Measurements from ENCODE around the gene CLEC2A.
"Not testable (repeated sequence)": the region's sequence is repeated elsewhere in the genome, so short reads cannot be mapped to it uniquely, and the experiment has no call there.

CLEC2A gene

GRCh38 chr12:9883175-9883574, 49.0 kb downstream of the CLEC2A start:
- no peak for FAIRE-seq
- no peak for DNase-seq (ENCODE audit: low spot score)

- no peak for FAIRE-seq
Observed at GRCh38 chr12:9881988-9882387, 50.2 kb downstream of the CLEC2A start.

GRCh38 chr12:9881246-9881645, 50.9 kb downstream of the CLEC2A start, which contains the start of gene KLRF2:
TSS of gene KLRF2 (plus strand) at chr12:9881489. CDS start at chr12:9881596, 107 bp downstream.
- FAIRE-seq, result no peak
- no peak for DNase-seq (ENCODE audit: low spot score)

More at GRCh38 chr12:9881988-9882387, 50.2 kb downstream of the CLEC2A start:
- DNase-seq (ENCODE audit: low spot score), result no peak

DNA sequence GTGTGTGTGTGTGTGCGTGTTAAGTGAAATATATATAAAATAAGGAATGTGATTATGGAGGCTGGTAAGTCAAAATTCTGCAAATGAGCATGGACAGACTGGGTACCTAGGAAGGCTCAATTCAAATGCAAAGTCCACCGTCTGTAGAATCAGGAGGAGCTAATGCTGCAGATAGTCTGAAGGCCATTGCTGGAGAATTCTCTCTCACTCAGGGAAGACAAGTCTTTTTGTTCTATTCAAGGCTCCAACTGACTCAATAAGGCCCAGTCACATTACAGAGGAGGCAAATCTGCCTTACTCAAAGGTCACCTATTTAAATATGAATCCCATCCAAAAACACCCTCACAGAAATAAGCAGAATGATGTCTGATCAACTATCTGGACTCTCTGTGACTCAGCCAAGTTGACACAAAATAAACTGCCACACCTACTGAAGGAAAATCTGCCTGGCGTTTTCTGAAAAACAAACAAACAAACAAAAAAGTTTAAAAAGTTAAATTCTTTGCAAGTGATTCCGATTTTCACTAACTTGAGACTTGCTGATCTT, 51.6 kb downstream of the CLEC2A start:
- no peak for DNase-seq (ENCODE audit: low spot score)

GRCh38 chr12:9876120-9876519, 56.0 kb downstream of the CLEC2A start:
- FAIRE-seq; DNase-seq (ENCODE audit: low spot score): not testable (repeated sequence)

More for the DNA sequence above, 51.6 kb downstream of the CLEC2A start:
- FAIRE-seq, result no peak

DNA sequence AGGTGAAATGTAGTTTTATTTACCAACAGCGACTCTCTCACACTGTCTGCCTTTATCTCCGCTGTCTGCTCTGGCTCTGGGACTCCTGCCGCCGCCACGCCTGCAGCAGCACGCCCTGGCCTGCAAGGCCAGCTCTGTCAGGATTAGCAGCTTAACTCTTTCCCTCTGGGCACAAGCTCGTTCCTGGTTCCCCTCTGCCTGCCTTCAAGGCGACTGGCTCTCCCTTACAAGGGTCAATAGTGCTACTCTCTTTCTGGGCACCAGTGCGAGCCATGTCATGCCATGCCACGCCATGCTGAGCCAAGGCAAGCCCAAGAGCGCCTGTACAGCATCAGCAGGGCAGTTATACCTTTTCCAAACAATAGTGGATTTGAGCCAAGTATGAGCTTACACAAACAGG, 59.4 kb downstream of the CLEC2A start:
- FAIRE-seq, result no peak

GRCh38 chr12:9872162-9872561, 60.0 kb downstream of the CLEC2A start:
- FAIRE-seq (no peak), DNase-seq (ENCODE audit: low spot score) (no peak)

More for the DNA sequence above, 59.4 kb downstream of the CLEC2A start:
- no peak for DNase-seq (ENCODE audit: low spot score)

DNA sequence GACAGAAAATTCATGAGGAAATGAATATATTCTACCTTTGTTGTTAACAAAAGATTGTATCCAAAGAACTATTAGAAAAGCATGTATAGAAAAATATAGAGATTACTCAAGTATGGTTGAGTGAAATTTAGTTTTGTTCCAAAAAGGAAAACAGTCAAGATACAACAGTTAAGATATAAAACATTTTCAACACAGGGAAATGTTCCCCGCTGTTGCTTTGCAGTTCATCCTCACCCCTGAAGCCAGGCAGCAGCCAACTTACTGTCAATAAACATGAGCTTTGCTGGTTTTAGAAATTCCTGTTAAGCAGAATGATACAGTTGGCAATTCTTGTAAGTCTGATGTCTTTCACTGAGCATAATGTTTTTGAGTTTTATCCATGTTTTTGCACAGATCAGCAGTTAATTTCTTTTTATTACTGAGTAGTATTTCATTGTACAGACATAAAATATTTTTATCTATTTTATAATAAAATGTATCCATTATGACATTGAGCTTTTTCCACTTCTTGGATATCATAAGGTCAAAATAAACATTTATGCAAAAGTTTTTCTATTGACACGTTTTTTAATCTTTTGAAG, 61.8 kb downstream of the CLEC2A start:
- FAIRE-seq (no peak), DNase-seq (ENCODE audit: low spot score) (no peak)

GRCh38 chr12:9869307-9870161, 62.6 kb downstream of the CLEC2A start, which contains the start of gene CLEC2B:
TSS of gene CLEC2B (minus strand) at chr12:9869354.
- peak; percentile 65 for FAIRE-seq
- DNase-seq (ENCODE audit: low spot score), result peak; percentile 47

DNA sequence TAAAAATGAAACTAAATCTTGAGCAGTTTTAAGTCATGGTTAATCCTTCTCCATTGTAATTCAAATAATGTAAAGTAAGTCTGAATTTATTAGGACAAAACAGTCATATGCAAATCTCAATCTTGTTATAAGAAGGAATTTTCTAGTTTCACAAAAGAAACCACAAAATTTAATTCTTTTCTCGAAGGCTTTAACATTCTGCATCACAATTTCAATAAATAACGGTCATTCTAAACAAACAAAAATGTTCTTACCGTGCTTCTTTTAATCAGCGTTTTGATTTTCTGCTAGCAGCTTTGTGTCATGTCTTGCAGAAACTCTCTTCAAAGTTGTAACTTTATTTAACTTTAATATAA, 63.2 kb downstream of the CLEC2A start:
- FAIRE-seq, result no peak
- no peak for DNase-seq (ENCODE audit: low spot score)

DNA sequence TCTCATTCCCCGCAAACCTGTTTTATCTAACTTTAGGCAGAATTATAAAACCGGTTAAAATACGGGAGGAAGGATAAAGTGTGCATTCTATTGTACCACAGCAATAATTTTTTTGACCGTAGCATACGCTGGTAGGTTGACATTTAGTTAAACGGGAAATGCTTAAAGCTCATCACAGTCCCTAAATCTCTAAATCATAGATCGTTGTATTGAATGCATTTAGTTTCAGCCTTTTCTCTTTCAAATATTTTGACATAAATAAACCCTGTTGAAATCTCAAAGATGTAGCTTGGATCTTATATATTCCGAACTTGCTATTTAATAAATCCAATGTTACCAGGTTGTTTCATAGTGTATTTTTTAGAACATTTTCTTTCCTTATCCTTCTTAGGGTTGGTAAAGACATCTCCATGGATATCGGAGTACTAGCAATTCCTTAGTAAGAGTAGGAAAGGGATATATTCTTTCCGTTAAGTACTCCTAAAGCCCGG, 63.8 kb downstream of the CLEC2A start:
- FAIRE-seq, result no peak
- DNase-seq (ENCODE audit: low spot score), result peak; percentile 24

DNA sequence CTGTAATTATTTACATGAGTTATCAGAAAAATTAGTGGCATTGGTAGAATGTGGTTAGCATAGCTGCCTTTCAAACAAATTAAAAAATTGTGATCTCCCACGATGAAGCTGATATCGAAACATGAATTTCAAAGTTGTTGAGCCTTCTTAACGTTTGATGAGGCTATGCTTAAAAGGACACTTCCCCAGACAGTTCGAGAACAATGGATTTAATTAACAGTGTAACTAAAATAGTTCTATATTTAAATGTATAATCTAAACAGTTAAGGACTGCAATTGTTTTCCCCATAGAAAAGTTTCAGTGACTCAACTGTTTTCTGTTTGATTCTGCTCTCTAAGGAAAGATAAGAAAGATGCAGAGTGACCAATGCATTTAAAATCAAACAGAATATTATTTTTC, 64.6 kb downstream of the CLEC2A start:
- FAIRE-seq, result no peak
- DNase-seq (ENCODE audit: low spot score), result no peak

DNA sequence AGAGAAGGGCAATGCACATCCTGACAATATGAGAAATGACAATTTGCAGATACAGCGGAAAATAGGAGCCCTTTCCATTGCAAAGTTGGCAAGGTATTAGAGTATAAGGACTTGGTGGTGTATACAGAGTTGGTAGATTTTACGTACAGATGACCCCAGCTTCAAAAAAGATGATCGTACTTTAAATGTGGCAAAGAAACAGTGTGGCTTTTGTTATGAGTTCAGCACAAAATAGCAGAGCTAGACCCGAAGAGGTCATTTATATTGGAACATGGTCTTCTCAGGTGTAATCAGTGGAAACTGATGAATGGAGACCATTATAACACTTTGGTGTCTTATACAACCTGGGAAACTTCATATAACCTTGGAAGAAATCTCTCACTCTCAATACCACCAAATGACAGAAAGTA, 65.3 kb downstream of the CLEC2A start:
- no peak for FAIRE-seq
- no peak for DNase-seq (ENCODE audit: low spot score)

DNA sequence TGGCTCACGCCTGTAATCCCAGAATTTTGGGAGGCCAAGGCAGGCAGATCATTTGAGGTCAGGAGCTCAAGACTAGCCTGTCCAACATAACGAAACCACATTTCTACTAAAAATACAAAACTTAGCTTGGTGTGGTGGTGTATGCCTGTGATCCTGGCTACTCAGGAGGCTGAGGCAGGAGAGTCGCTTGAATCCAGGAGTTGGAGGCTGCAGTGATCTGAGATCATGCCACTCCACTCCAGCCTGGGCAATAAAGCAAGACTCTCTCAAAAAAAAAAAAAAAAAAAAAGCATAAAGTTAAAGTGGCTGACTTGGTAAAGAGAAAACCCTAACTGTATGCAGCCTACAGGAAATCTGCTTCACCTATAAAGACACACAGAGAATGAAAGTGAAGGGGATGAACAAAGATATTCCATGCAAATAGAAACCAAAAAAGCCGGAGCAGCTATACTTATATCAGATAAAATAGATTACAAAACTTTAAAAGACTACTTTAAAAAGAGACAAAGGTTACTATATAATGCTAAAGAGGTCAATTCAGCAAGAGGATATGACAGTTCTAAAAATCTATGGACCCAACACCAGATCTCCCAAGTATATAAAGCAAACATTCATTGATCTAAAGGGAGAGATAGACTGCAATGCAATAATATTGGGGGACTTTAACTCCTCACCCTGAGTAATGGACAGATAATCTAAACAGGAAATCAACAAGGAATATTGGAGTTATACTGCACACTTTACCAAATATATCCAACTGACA, 67.1 kb downstream of the CLEC2A start:
- DNase-seq (ENCODE audit: low spot score) (no peak), FAIRE-seq (no peak)
